ENCODE data around the gene ADAMTS15. TPM values are rescaled to one million over a fixed set of nuclear protein-coding genes. Genes with fewer than 3 reads are reported as not detected.
A peak's percentile ranks its signal among the peaks of the same experiment; 100 is the strongest.

Gene ADAMTS15
- total and polyA plus RNA-seq, 2 of the 4 experiments (the other 2 are of a cell fraction), result 3.0 to 5.0 TPM

DNA sequence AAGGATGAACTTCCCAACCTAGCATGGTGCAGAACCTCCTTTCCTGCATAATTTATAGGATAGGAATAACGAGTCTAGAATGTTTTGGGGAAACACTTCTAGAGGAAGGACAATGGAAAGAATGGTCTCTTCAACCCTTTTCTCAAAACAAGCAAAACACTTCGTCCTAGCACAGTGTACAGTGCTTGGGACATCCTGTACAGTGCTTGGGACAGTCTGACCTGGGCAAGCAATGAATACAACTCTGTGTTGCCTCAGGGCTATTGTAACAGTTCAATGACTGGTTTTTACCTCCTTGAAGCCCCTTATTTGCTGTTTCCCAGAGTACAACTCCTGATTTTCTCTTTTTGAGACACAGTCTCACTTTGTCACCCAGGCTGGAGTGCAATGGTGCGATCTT is 18.5 kb upstream of the ADAMTS15 start:
- Histone ChIP-seq H3K9ac (ENCODE audit: low read depth, low read length) (no peak overlapping the region), H4K5ac (ENCODE audit: low read depth, low read length) (no peak overlapping the region), H4K91ac (ENCODE audit: insufficient read depth, low read depth, low read length) (0 out of 2 replicates have a peak overlapping the region, but pooled peaks have one; percentile 32), H2AFZ (replicated peaks; ENCODE audit: low read length, poor library complexity) (no peak overlapping the region), H3K4me2 (ENCODE audit: low read depth, low read length) (no peak overlapping the region), H3K23ac (ENCODE audit: low read depth, low read length) (peak overlapping the region; percentile 64; the same call in 1 of the 2 replicates), H3K4me1 (ENCODE audit: control insufficient read depth, insufficient read depth, low read length) (peaks cover 10% of the 10 kb centered on the region), H3K18ac (ENCODE audit: low read depth, low read length) (no peak overlapping the region), H3K27me3 (ENCODE audit: control insufficient read depth, insufficient read depth, low read length) (peaks cover 52% of the 10 kb centered on the region), H3K4ac (ENCODE audit: low read depth, low read length) (peak overlapping the region; percentile 38; the same call in 1 of the 2 replicates), H2AK9ac (replicated peaks; ENCODE audit: low read depth, low read length, poor library complexity) (no peak overlapping the region), H2BK20ac (ENCODE audit: low read depth, low read length) (peak overlapping the region; percentile 67; the same call in 1 of the 2 replicates), H4K20me1 (ENCODE audit: insufficient read depth, low read length) (peaks cover 4% of the 10 kb centered on the region; the same call in 1 of the 2 replicates), H3K36me3 (ENCODE audit: control insufficient read depth, insufficient read depth, low read length) (no peaks in the 10 kb centered on the region; the same call in 1 of the 2 replicates), H2BK5ac (ENCODE audit: low read depth, low read length, poor library complexity, severe bottlenecking) (no peak overlapping the region), H3K9me1 (ENCODE audit: insufficient read depth, low read length) (no peaks in the 10 kb centered on the region; the same call in 1 of the 2 replicates), H3K56ac (ENCODE audit: extremely low read depth, insufficient read depth, low read length) (no peak overlapping the region), H2AK5ac (ENCODE audit: low read depth, low read length) (peak overlapping the region; percentile 66; the same call in 1 of the 2 replicates), H3K4me3 (ENCODE audit: insufficient read depth, low read depth, low read length) (no peak overlapping the region), H2BK120ac (ENCODE audit: low read depth, low read length) (peak overlapping the region; percentile 30; the same call in 1 of the 2 replicates), H2BK15ac (ENCODE audit: low read depth, low read length) (peak overlapping the region; percentile 53; the same call in 1 of the 3 replicates), H3K9me3 (ENCODE audit: control insufficient read depth, insufficient read depth, low read length) (no peaks in the 10 kb centered on the region; the same call in 1 of the 2 replicates), H3K79me1 (ENCODE audit: low read depth in 1 of 2, low read length in 2 of 2) (no peaks in the 10 kb centered on the region), H4K8ac (ENCODE audit: low read depth in 2 of 2, low read length in 2 of 2) (no peak overlapping the region), H3K14ac (replicated peaks; ENCODE audit: low read depth, low read length) (no peak overlapping the region), H3K27ac (ENCODE audit: insufficient read depth, low read length) (no peak overlapping the region)
- BruUV-seq (replicated peaks), result no TSS peak
- intact Hi-C loops (cut with micrococcal nuclease) (loop anchor here (5.0 to 10.0 kb wide), 3 partner anchors 118 to 785 kb away; partner anchors contain the start of gene ZBTB44), in situ Hi-C loops (cut with MboI; ENCODE audit: low sequenced_read_pairs) (loop anchor here (5.0 kb wide), 1 partner anchor 218 kb away; no protein-coding TSS in a partner anchor), dilution Hi-C loops (cut with HindIII; ENCODE audit: low sequenced_read_pairs, unreplicated experiment) (loop anchor here (25.0 kb wide), 1 partner anchor 432 kb away; no protein-coding TSS in a partner anchor)
- ATAC-seq (ENCODE audit: low read depth), result no peak
- CTCF ChIA-PET, result no interaction called here
- WGBS, 2 experiments (ENCODE audit: extremely low coverage in 2 of 2, insufficient read length in 1 of 2), result 88% methylated on average over 1 of the region's 3 CpGs; no CpG with 5 or more reads in 1 of the 2 experiments
- no peak for DNase-seq
- TF ChIP-seq, protein P1, sequence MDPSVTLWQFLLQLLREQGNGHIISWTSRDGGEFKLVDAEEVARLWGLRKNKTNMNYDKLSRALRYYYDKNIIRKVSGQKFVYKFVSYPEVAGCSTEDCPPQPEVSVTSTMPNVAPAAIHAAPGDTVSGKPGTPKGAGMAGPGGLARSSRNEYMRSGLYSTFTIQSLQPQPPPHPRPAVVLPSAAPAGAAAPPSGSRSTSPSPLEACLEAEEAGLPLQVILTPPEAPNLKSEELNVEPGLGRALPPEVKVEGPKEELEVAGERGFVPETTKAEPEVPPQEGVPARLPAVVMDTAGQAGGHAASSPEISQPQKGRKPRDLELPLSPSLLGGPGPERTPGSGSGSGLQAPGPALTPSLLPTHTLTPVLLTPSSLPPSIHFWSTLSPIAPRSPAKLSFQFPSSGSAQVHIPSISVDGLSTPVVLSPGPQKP (IDR thresholded peaks at IDR 0.05; ENCODE audit: borderline replicate concordance, low read depth, low read length), result no peak
- TF ChIP-seq, protein P2, sequence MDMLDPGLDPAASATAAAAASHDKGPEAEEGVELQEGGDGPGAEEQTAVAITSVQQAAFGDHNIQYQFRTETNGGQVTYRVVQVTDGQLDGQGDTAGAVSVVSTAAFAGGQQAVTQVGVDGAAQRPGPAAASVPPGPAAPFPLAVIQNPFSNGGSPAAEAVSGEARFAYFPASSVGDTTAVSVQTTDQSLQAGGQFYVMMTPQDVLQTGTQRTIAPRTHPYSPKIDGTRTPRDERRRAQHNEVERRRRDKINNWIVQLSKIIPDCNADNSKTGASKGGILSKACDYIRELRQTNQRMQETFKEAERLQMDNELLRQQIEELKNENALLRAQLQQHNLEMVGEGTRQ (IDR thresholded peaks at IDR 0.05; ENCODE audit: low read depth, low read length), result no peak
- no peak for TF ChIP-seq RAD21 (IDR thresholded peaks at IDR 0.05; ENCODE audit: low read length)
- TF ChIP-seq FOS (IDR thresholded peaks at IDR 0.05; ENCODE audit: low read depth, low read length), result no peak
- TF ChIP-seq RFX5 (IDR thresholded peaks at IDR 0.05; ENCODE audit: low read depth, low read length), result no peak
- TF ChIP-seq NFE2L2 (IDR thresholded peaks at IDR 0.05; ENCODE audit: low read depth, low read length), result no peak
- no peak for TF ChIP-seq RCOR1 (IDR thresholded peaks at IDR 0.05; ENCODE audit: insufficient replicate concordance, low read length)
- TF ChIP-seq POLR2A (IDR thresholded peaks at IDR 0.05; ENCODE audit: low read depth, low read length), result no peak
- TF ChIP-seq CEBPB (IDR thresholded peaks at IDR 0.05; ENCODE audit: low read depth, low read length), result no peak
- TF ChIP-seq BHLHE40 (IDR thresholded peaks at IDR 0.05; ENCODE audit: low read depth, low read length), result no peak
- TF ChIP-seq, protein P3, sequence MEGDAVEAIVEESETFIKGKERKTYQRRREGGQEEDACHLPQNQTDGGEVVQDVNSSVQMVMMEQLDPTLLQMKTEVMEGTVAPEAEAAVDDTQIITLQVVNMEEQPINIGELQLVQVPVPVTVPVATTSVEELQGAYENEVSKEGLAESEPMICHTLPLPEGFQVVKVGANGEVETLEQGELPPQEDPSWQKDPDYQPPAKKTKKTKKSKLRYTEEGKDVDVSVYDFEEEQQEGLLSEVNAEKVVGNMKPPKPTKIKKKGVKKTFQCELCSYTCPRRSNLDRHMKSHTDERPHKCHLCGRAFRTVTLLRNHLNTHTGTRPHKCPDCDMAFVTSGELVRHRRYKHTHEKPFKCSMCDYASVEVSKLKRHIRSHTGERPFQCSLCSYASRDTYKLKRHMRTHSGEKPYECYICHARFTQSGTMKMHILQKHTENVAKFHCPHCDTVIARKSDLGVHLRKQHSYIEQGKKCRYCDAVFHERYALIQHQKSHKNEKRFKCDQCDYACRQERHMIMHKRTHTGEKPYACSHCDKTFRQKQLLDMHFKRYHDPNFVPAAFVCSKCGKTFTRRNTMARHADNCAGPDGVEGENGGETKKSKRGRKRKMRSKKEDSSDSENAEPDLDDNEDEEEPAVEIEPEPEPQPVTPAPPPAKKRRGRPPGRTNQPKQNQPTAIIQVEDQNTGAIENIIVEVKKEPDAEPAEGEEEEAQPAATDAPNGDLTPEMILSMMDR (conservative IDR thresholded peaks at IDR 0.05; ENCODE audit: low read depth, low read length), result no peak
- TF ChIP-seq MAZ (IDR thresholded peaks at IDR 0.05; ENCODE audit: borderline replicate concordance, low read depth, low read length), result no peak
- TF ChIP-seq SMC3 (IDR thresholded peaks at IDR 0.05; ENCODE audit: low read depth, low read length), result no peak
- TF ChIP-seq MAFK (IDR thresholded peaks at IDR 0.05; ENCODE audit: low read depth, low read length), result no peak
- no peak for TF ChIP-seq CHD1 (IDR thresholded peaks at IDR 0.05; ENCODE audit: low read depth, low read length)
- TF ChIP-seq MXI1 (IDR thresholded peaks at IDR 0.05; ENCODE audit: borderline replicate concordance, low read depth, low read length), result no peak
- POLR2A ChIA-PET (ENCODE audit: unreplicated experiment), result no interaction called here

All from IMR-90 (cell line).